Measurements from ENCODE around the gene PTPN3. TPM values are rescaled to one million over a fixed set of nuclear protein-coding genes. Genes with fewer than 3 reads are reported as not detected.

PTPN3 gene
- total RNA-seq, 2 donors from 2014 or later: 6.9 to 7.9 TPM

GRCh38 chr9:109336409-109336808 lies 161.7 kb downstream of the PTPN3 start:
- Histone ChIP-seq H3K27ac (no peak overlapping the region), H3K27me3 (no peaks in the 10 kb centered on the region), H3K36me3 (no peaks in the 10 kb centered on the region), H3K9me3 (no peaks in the 10 kb centered on the region), H3K4me3 (no peak overlapping the region), H3K4me1 (peaks cover 0 to 3% of the 10 kb centered on the region in 2 donors)
- DNase-seq (ENCODE audit: low spot score): no peak
- no peak for TF ChIP-seq CTCF (IDR thresholded peaks at IDR 0.05)

- no peaks in the 10 kb centered on the region for H3K36me3 ChIP-seq
- no peak for DNase-seq (ENCODE audit: low spot score)
- no peak overlapping the region for H3K4me3 ChIP-seq
- H3K4me1 ChIP-seq: peaks cover 0 to 8% of the 10 kb centered on the region in 2 donors
- H3K27ac ChIP-seq: no peak overlapping the region
- H3K9me3 ChIP-seq: no peaks in the 10 kb centered on the region
- no peak for TF ChIP-seq CTCF (IDR thresholded peaks at IDR 0.05)
- H3K27me3 ChIP-seq: no peaks in the 10 kb centered on the region
Measured at GRCh38 chr9:109335929-109336328, 162.2 kb downstream of the PTPN3 start.

- H3K27ac ChIP-seq: no peak overlapping the region
- no peak for DNase-seq (ENCODE audit: low spot score)
Measured at GRCh38 chr9:109335121-109335520, 163.0 kb downstream of the PTPN3 start.

GRCh38 chr9:109331353-109331752 lies 166.8 kb downstream of the PTPN3 start:
- peak overlapping the region; percentile 16 to 37 for H3K27ac ChIP-seq

More at GRCh38 chr9:109335121-109335520, 163.0 kb downstream of the PTPN3 start:
- Histone ChIP-seq H3K36me3 (no peaks in the 10 kb centered on the region), H3K27me3 (no peaks in the 10 kb centered on the region), H3K4me1 (peaks cover 0 to 12% of the 10 kb centered on the region in 2 donors), H3K9me3 (no peaks in the 10 kb centered on the region), H3K4me3 (no peak overlapping the region)
- TF ChIP-seq CTCF (IDR thresholded peaks at IDR 0.05): no peak

DNA sequence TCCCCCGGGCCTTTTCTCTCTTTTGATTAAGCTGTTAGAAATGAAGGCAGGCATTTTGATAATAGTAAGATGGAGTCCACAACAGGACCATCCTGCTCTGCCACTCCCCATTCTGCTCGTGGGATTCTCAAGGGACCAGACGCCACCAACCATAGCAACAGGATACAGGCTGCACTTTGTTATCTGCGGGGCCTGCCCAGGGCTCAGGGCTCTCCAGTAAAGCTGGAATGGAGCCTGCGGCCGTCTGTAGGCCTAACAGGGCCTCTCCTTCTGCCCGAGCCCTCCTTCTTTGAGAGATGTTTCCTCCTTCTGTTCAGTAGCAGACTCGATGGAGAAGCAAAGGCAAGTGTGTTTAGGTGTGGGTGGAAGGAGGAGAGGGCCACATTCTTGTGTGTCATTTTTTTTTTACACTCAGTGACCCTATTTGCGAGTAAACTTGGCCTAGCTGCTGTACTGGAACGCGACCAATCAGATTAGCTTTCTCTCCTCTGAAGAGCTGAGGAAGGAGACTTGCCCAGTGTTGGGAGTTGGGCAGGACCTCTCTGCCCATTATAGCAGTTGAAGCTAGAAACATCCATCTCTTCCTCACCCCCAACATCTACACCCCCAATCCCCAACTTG lies 168.4 kb downstream of the PTPN3 start:
- no peak for DNase-seq (ENCODE audit: low spot score)
- Histone ChIP-seq H3K4me3 (peak overlapping the region in 1 of 2 donors; percentile 13), H3K9me3 (no peaks in the 10 kb centered on the region), H3K4me1 (peaks cover 0 to 24% of the 10 kb centered on the region in 2 donors), H3K27ac (peak overlapping the region; percentile 37 to 63), H3K27me3 (no peaks in the 10 kb centered on the region), H3K36me3 (no peaks in the 10 kb centered on the region)
- TF ChIP-seq CTCF (IDR thresholded peaks at IDR 0.05): no peak

More at GRCh38 chr9:109331353-109331752, 166.8 kb downstream of the PTPN3 start:
- H3K36me3 ChIP-seq: no peaks in the 10 kb centered on the region
- TF ChIP-seq CTCF (IDR thresholded peaks at IDR 0.05): no peak
- no peak for DNase-seq (ENCODE audit: low spot score)
- H3K4me1 ChIP-seq: peaks cover 0 to 24% of the 10 kb centered on the region in 2 donors
- H3K4me3 ChIP-seq: no peak overlapping the region
- H3K9me3 ChIP-seq: no peaks in the 10 kb centered on the region
- H3K27me3 ChIP-seq: no peaks in the 10 kb centered on the region
